ENCODE measurements around the gene ABCD3. TPM values are rescaled to one million over a fixed set of nuclear protein-coding genes. Genes with fewer than 3 reads are reported as not detected.

ABCD3 gene
- total RNA-seq = 35.6 and 35.8 TPM in 2 replicates

GRCh38 chr1:94417978-94418663 is at the start of gene ABCD3:
ABCD3 (plus strand) TSS chr1:94418389; CDS start chr1:94418479, 90 bp downstream.

GRCh38 chr1:94541246-94542087 is 123.3 kb downstream of the ABCD3 start, which contains the start of gene F3:
F3 (minus strand) TSS chr1:94541759; CDS start chr1:94541636, 123 bp downstream.

Other genes starting within 250 kb of the ABCD3 start
- gene ARHGAP29, start 180.8 kb upstream of the ABCD3 start, total RNA-seq = 13.6 and 16.2 TPM in 2 replicates
- gene F3, start 123.4 kb downstream of the ABCD3 start, total RNA-seq = 877 and 1,196 TPM in 2 replicates

Data from airway epithelial cell (primary cell).